GM23338 (cell line): ENCODE measurements around the gene JMJD1C. TPM values are rescaled to one million over a fixed set of nuclear protein-coding genes. Genes with fewer than 3 reads are reported as not detected.

Experiments
- ATAC-seq: fragments of 200-7000 bp; cut with Tn5 transposase; 3 replicates; pipeline ENCODE4 v1.9.1; 2020
- DNase-seq: peaks from one replicate; pipeline ENCODE4 v3.0.0-alpha.2; 2015; ENCODE audit warnings: low spot score
- H2AFZ ChIP-seq: fragments of 200-600 bp; sonication (generic); 2 replicates; pipeline ENCODE4 v1.8.0; 2016; ENCODE audit warnings: antibody characterized with exemption, mild to moderate bottlenecking, moderate library complexity
- H3F3A ChIP-seq: fragments of 200-600 bp; sonication (generic); replicated peaks from 2 replicates; pipeline ENCODE4 v1.8.0; 2017; ENCODE audit warnings: antibody characterized with exemption, mixed run types, low read depth
- H3K27ac ChIP-seq: fragments of 200-600 bp; sonication (generic); 2 replicates; pipeline ENCODE4 v1.6.1; 2016; ENCODE audit warnings: low read depth
- H3K27me3 ChIP-seq: fragments of 200-600 bp; sonication (generic); 2 replicates; pipeline ENCODE4 v1.8.0; 2016; ENCODE audit warnings: mild to moderate bottlenecking, mixed run types, moderate library complexity; ENCODE audit not compliant: insufficient read depth
- H3K36me3 ChIP-seq: fragments of 200-600 bp; sonication (generic); 2 replicates; pipeline ENCODE4 v1.8.0; 2016; ENCODE audit warnings: mild to moderate bottlenecking; ENCODE audit not compliant: insufficient read depth
- H3K4me1 ChIP-seq: fragments of 200-600 bp; sonication (generic); 2 replicates; pipeline ENCODE4 v1.8.0; 2016; ENCODE audit warnings: mild to moderate bottlenecking, moderate library complexity; ENCODE audit not compliant: insufficient read depth
- H3K4me2 ChIP-seq: fragments of 200-600 bp; sonication (generic); 2 replicates; pipeline ENCODE4 v1.7.1; 2017; ENCODE audit warnings: mixed run types
- H3K4me3 ChIP-seq: fragments of 200-600 bp; sonication (generic); 2 replicates; pipeline ENCODE4 v1.6.1; 2016; ENCODE audit warnings: mixed run types
- H3K79me2 ChIP-seq: fragments of 200-600 bp; sonication (generic); replicated peaks from 2 replicates; pipeline ENCODE4 v1.8.0; 2017; ENCODE audit warnings: mild to moderate bottlenecking; ENCODE audit not compliant: insufficient read depth
- H3K9me2 ChIP-seq: fragments of 200-600 bp; sonication (generic); 2 replicates; pipeline ENCODE4 v1.8.0; 2017; ENCODE audit not compliant: insufficient read depth
- H4K20me1 ChIP-seq: fragments of 200-600 bp; sonication (generic); replicated peaks from 2 replicates; pipeline ENCODE4 v1.8.0; 2017; ENCODE audit warnings: mild to moderate bottlenecking; ENCODE audit not compliant: insufficient read depth
- H3K27ac Mint-ChIP-seq: 2 replicates; pipeline ENCODE4 v1.8.0; 2020; ENCODE audit warnings: inconsistent platforms, mild to moderate bottlenecking, moderate library complexity, mixed read lengths
- H3K27me3 Mint-ChIP-seq: 3 replicates; pipeline ENCODE4 v1.8.0; 2022; ENCODE audit warnings: low read depth, mild to moderate bottlenecking, moderate library complexity, mixed read lengths, inconsistent platforms; ENCODE audit not compliant: insufficient read depth, poor library complexity
- H3K36me3 Mint-ChIP-seq: 3 replicates; pipeline ENCODE4 v1.8.0; 2021; ENCODE audit warnings: low read depth, mild to moderate bottlenecking, inconsistent platforms, moderate library complexity, mixed read lengths
- H3K4me1 Mint-ChIP-seq: 3 replicates; pipeline ENCODE4 v1.8.0; 2020; ENCODE audit warnings: mild to moderate bottlenecking, inconsistent platforms, mixed read lengths
- H3K4me3 Mint-ChIP-seq: 3 replicates; pipeline ENCODE4 v1.8.0; 2021; ENCODE audit warnings: moderate library complexity, mild to moderate bottlenecking, inconsistent platforms, mixed read lengths
- H3K9me3 Mint-ChIP-seq: 3 replicates; pipeline ENCODE4 v1.8.0; 2020; ENCODE audit warnings: moderate library complexity, mild to moderate bottlenecking, inconsistent platforms, mixed read lengths
- CREB1 ChIP-seq: fragments of 250-450 bp; sonication (Bioruptor Pico); IDR thresholded peaks from 2 replicates; pipeline ENCODE4 v1.5.0; 2020; ENCODE audit warnings: low read depth, mild to moderate bottlenecking, moderate library complexity
- CTCF ChIP-seq, 2 experiments: fragments of 200-600 bp in 1 of 2; sonication (generic) in 1 of 2; conservative IDR thresholded peaks; 2 replicates each; pipeline versions ENCODE4 v1.5.1 to v1.6.1; 2016 to 2017; ENCODE audit warnings: antibody characterized with exemption in 2 of 2, low read depth in 2 of 2, mild to moderate bottlenecking in 2 of 2, moderate library complexity in 1 of 2
- ETS1 ChIP-seq: IDR thresholded peaks from 2 replicates; pipeline ENCODE4 v1.6.1; 2016; ENCODE audit warnings: antibody characterized with exemption
- EZH2 ChIP-seq: fragments of 200-600 bp; sonication (generic); IDR thresholded peaks from one replicate; pipeline ENCODE4 v1.8.0; 2017; ENCODE audit warnings: antibody characterized with exemption, mild to moderate bottlenecking, low read depth; ENCODE audit not compliant: unreplicated experiment
- EZH2phosphoT487 ChIP-seq: fragments of 200-600 bp; sonication (generic); IDR thresholded peaks from one replicate; pipeline ENCODE4 v1.8.1; 2018; ENCODE audit warnings: antibody characterized with exemption; ENCODE audit not compliant: unreplicated experiment
- POLR2AphosphoS5 ChIP-seq: IDR thresholded peaks from 2 replicates; pipeline ENCODE4 v1.6.1; 2016; ENCODE audit warnings: antibody characterized with exemption, low read depth
- REST ChIP-seq: IDR thresholded peaks from one replicate; pipeline ENCODE4 v1.6.1; 2018; ENCODE audit warnings: antibody characterized with exemption; ENCODE audit not compliant: unreplicated experiment
- ZNF114 ChIP-seq: fragments of 250-450 bp; sonication (Bioruptor Pico); IDR thresholded peaks from 2 replicates; pipeline ENCODE4 v1.5.0; 2020; ENCODE audit warnings: mild to moderate bottlenecking, moderate library complexity
- ZNF331 ChIP-seq: fragments of 250-450 bp; sonication (Bioruptor Pico); IDR thresholded peaks from 2 replicates; pipeline ENCODE4 v1.5.0; 2020; ENCODE audit warnings: low read depth, mild to moderate bottlenecking, moderate library complexity
- ZNF462 ChIP-seq: fragments of 250-450 bp; sonication (Bioruptor Pico); IDR thresholded peaks from 2 replicates; pipeline ENCODE4 v1.5.0; 2020; ENCODE audit warnings: mild to moderate bottlenecking, moderate library complexity
- polyA plus RNA-seq: library from polyadenylated mRNA; unstranded; fragments of >200 nt; fragmentation: Nextera tagmentation; extraction: Ambion mirVana; gene quantifications from 2 replicates; pipeline ENCODE4 v1.2.1, GENCODE V29; 2016
- total RNA-seq: library from RNA; depleted of rRNA; stranded (reverse); fragments of >200 nt; shearing (Covaris generic); gene quantifications from 2 replicates; pipeline ENCODE4 v1.2.3, GENCODE V29; 2014

Gene JMJD1C
- total and polyA plus RNA-seq, 2 experiments from 2014 or later: 333 to 435 TPM

- TF ChIP-seq EZH2 (no peak), ZNF331 (CRISPR knock-in tag) (no peak), ZNF114 (CRISPR knock-in tag) (no peak), CREB1 (CRISPR knock-in tag) (no peak), POLR2AphosphoS5 (no peak)
These were observed 331.8 kb downstream of the JMJD1C start (continued) for GRCh38 chr10:63133821-63134557.

- ATAC-seq (peak; percentile 94), DNase-seq (peak; percentile 99)
- Histone ChIP-seq H4K20me1 (no peaks in the 10 kb centered on the region), H3K27ac (peak within 1 kb of the TSS; percentile 88), H2AFZ (peak within 1 kb of the TSS; percentile 67), H3K4me3 (peak within 1 kb of the TSS; percentile 89), H3K27me3 (no peaks in the 10 kb centered on the region), H3K36me3 (no peaks in the 10 kb centered on the region), H3K4me1 (peaks cover 16% of the 10 kb centered on the region), H3K4me2 (peak within 1 kb of the TSS; percentile 86), H3K79me2 (peaks cover 46% of the 10 kb centered on the region), H3F3A (no peaks in the 10 kb centered on the region), H3K9me2 (peaks cover 18% of the 10 kb centered on the region)
- H3K4me1 Mint-ChIP-seq: peaks cover 15% of the 10 kb centered on the region
- peak within 1 kb of the TSS; percentile 93 for H3K27ac Mint-ChIP-seq
- H3K4me3 Mint-ChIP-seq: peak within 1 kb of the TSS; percentile 87
- H3K9me3 Mint-ChIP-seq: peaks cover 23% of the 10 kb centered on the region
- peaks cover 4% of the 10 kb centered on the region for H3K27me3 Mint-ChIP-seq
- peaks cover 21% of the 10 kb centered on the region for H3K36me3 Mint-ChIP-seq
- TF ChIP-seq EZH2phosphoT487 (no peak), ETS1 (0 out of 2 replicates have a peak, but pooled peaks have one; percentile 13), REST (no peak), CTCF (conservative IDR thresholded peaks at IDR 0.05; ENCODE audit: low read depth in 2 of 2) (peak; percentile 23 to 30; a peak in 3 of 4 replicates), ZNF462 (CRISPR knock-in tag) (no peak)
These were observed 332.5 kb downstream of the JMJD1C start, which contains the start of gene NRBF2 for GRCh38 chr10:63133056-63133820. Gene NRBF2, plus strand, starts transcription at chr10:63133328. Its CDS starts 143 bp downstream, at chr10:63133471.
